Mesothelial cell of epicardium (in vitro differentiated cells): ENCODE data around the gene MAPK8IP2. TPM values are rescaled to one million over a fixed set of nuclear protein-coding genes. Genes with fewer than 3 reads are reported as not detected.
"Not testable (repeated sequence)": the region's sequence is repeated elsewhere in the genome, so short reads cannot be mapped to it uniquely, and the experiment has no call there.

Experiments used
- DNase-seq, 2 experiments: peaks; one replicate each; pipeline ENCODE4 v3.0.0; 2021; ENCODE audit warnings: low spot score in 2 of 2; ENCODE audit not compliant: unreplicated experiment in 2 of 2
- H3K27ac Mint-ChIP-seq: 2 replicates; pipeline ENCODE4 v1.8.0; 2021; ENCODE audit warnings: mixed read lengths
- H3K27me3 Mint-ChIP-seq: 2 replicates; pipeline ENCODE4 v1.8.0; 2021; ENCODE audit warnings: low read depth, mixed read lengths
- H3K36me3 Mint-ChIP-seq: 2 replicates; pipeline ENCODE4 v1.8.0; 2021; ENCODE audit warnings: mixed read lengths
- H3K4me1 Mint-ChIP-seq: 2 replicates; pipeline ENCODE4 v1.8.0; 2021; ENCODE audit warnings: mixed read lengths
- H3K4me3 Mint-ChIP-seq: 2 replicates; pipeline ENCODE4 v1.8.0; 2021; ENCODE audit warnings: mild to moderate bottlenecking, moderate library complexity, mixed read lengths
- H3K9me3 Mint-ChIP-seq: 2 replicates; pipeline ENCODE4 v1.8.0; 2021; ENCODE audit warnings: mixed read lengths
- CTCF ChIP-seq: fragments of 200-600 bp; sonication (generic); IDR thresholded peaks from one replicate; pipeline ENCODE4 v1.5.0; 2021; ENCODE audit warnings: antibody characterized with exemption; ENCODE audit not compliant: unreplicated experiment
- total RNA-seq: library from RNA; stranded (reverse); gene quantifications from 3 replicates; pipeline ENCODE4 v1.2.1, GENCODE V29; 2021

Gene MAPK8IP2
- total RNA-seq, 1 donor from 2014 or later: 3.2 TPM

- H3K27me3 Mint-ChIP-seq: peaks cover 1% of the 10 kb centered on the region
- H3K9me3 Mint-ChIP-seq: no peaks in the 10 kb centered on the region
- H3K4me3 Mint-ChIP-seq: no peak overlapping the region
- H3K27ac Mint-ChIP-seq: no peak overlapping the region
- no peak for TF ChIP-seq CTCF
- peaks cover 18% of the 10 kb centered on the region for H3K4me1 Mint-ChIP-seq
- no peaks in the 10 kb centered on the region for H3K36me3 Mint-ChIP-seq
- no peak for DNase-seq
These were observed 33.2 kb downstream of the MAPK8IP2 start for GRCh38 chr22:50633771-50634170.

GRCh38 chr22:50635591-50635990 lies 35.0 kb downstream of the MAPK8IP2 start:
- no peaks in the 10 kb centered on the region for H3K36me3 Mint-ChIP-seq
- no peaks in the 10 kb centered on the region for H3K9me3 Mint-ChIP-seq
- H3K27ac Mint-ChIP-seq: no peak overlapping the region

GRCh38 chr22:50640296-50640695 lies 39.7 kb downstream of the MAPK8IP2 start:
- not testable (repeated sequence) for H3K27me3 Mint-ChIP-seq, H3K4me1 Mint-ChIP-seq, H3K36me3 Mint-ChIP-seq, DNase-seq, H3K9me3 Mint-ChIP-seq, H3K27ac Mint-ChIP-seq, H3K4me3 Mint-ChIP-seq

More at GRCh38 chr22:50635591-50635990, 35.0 kb downstream of the MAPK8IP2 start:
- TF ChIP-seq CTCF: no peak
- H3K27me3 Mint-ChIP-seq: peaks cover 1% of the 10 kb centered on the region
- H3K4me1 Mint-ChIP-seq: peaks cover 5% of the 10 kb centered on the region
- DNase-seq: no peak
- no peak overlapping the region for H3K4me3 Mint-ChIP-seq

- no peak overlapping the region for H3K4me3 Mint-ChIP-seq
- no peak for TF ChIP-seq CTCF
- DNase-seq: no peak
- no peaks in the 10 kb centered on the region for H3K9me3 Mint-ChIP-seq
- H3K27ac Mint-ChIP-seq: no peak overlapping the region
- no peaks in the 10 kb centered on the region for H3K36me3 Mint-ChIP-seq
- peaks cover 8% of the 10 kb centered on the region for H3K4me1 Mint-ChIP-seq
- H3K27me3 Mint-ChIP-seq: peaks cover 4% of the 10 kb centered on the region
These were observed 40.5 kb downstream of the MAPK8IP2 start for GRCh38 chr22:50640857-50641647.

GRCh38 chr22:50641696-50642607 lies 41.4 kb downstream of the MAPK8IP2 start:
- no peak for TF ChIP-seq CTCF
- no peak overlapping the region for H3K4me3 Mint-ChIP-seq
- DNase-seq: no peak
- no peaks in the 10 kb centered on the region for H3K36me3 Mint-ChIP-seq
- peaks cover 4% of the 10 kb centered on the region for H3K9me3 Mint-ChIP-seq
- H3K4me1 Mint-ChIP-seq: peaks cover 8% of the 10 kb centered on the region
- H3K27me3 Mint-ChIP-seq: peaks cover 8% of the 10 kb centered on the region
- H3K27ac Mint-ChIP-seq: no peak overlapping the region

GRCh38 chr22:50643021-50643820 lies 42.6 kb downstream of the MAPK8IP2 start:
- H3K4me3 Mint-ChIP-seq: not testable (repeated sequence)

GRCh38 chr22:50643821-50644101 lies 43.2 kb downstream of the MAPK8IP2 start:
- H3K27ac Mint-ChIP-seq, DNase-seq, H3K4me3 Mint-ChIP-seq, H3K4me1 Mint-ChIP-seq, H3K27me3 Mint-ChIP-seq, H3K36me3 Mint-ChIP-seq, H3K9me3 Mint-ChIP-seq: not testable (repeated sequence)

More at GRCh38 chr22:50643021-50643820, 42.6 kb downstream of the MAPK8IP2 start:
- H3K36me3 Mint-ChIP-seq, H3K9me3 Mint-ChIP-seq, H3K27ac Mint-ChIP-seq, H3K4me1 Mint-ChIP-seq, H3K27me3 Mint-ChIP-seq, DNase-seq: not testable (repeated sequence)
